ENCODE measurements around the gene MAD1L1. TPM values are rescaled to one million over a fixed set of nuclear protein-coding genes. Genes with fewer than 3 reads are reported as not detected.

The MAD1L1 gene
- total and polyA plus RNA-seq, 3 donors from 2014 or later, result 63.1 to 149 (median 94.6) TPM

DNA sequence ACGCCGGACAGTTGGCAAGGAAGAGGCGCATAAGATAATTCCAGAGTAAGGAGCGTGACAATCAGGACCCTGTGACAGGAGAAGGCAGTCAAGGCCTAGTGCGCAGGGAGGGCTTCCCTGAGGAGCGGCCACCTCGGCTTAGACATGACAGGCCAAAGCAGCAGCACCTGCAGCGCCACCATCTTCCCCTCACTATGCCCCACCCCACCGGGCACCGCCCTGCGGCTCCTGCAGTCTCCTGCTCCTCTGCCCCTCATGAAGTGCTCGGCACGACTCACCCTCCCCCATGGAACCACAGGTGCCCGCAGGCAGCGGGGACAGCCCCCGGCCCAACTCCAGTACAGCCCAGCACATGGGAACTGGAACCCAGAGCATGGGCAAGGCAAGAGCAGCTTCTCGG lies 11.8 kb downstream of the MAD1L1 start:
- TF ChIP-seq, protein P1, sequence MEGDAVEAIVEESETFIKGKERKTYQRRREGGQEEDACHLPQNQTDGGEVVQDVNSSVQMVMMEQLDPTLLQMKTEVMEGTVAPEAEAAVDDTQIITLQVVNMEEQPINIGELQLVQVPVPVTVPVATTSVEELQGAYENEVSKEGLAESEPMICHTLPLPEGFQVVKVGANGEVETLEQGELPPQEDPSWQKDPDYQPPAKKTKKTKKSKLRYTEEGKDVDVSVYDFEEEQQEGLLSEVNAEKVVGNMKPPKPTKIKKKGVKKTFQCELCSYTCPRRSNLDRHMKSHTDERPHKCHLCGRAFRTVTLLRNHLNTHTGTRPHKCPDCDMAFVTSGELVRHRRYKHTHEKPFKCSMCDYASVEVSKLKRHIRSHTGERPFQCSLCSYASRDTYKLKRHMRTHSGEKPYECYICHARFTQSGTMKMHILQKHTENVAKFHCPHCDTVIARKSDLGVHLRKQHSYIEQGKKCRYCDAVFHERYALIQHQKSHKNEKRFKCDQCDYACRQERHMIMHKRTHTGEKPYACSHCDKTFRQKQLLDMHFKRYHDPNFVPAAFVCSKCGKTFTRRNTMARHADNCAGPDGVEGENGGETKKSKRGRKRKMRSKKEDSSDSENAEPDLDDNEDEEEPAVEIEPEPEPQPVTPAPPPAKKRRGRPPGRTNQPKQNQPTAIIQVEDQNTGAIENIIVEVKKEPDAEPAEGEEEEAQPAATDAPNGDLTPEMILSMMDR (IDR thresholded peaks at IDR 0.05), result no peak
- TF ChIP-seq POLR2A (IDR thresholded peaks at IDR 0.05), result no peak
- no peaks in the 10 kb centered on the region for H3K9me3 ChIP-seq
- no peaks in the 10 kb centered on the region for H3K36me3 ChIP-seq (ENCODE audit: low read depth, missing control alignments)
- H3K27ac ChIP-seq, result no peak overlapping the region
- intact Hi-C loops (cut with DNase I; ENCODE audit: low total_unique reads), result no loop called here
- H3K4me1 ChIP-seq, result no peaks in the 10 kb centered on the region
- WGBS, 2 donors, result 94 to 96% methylated on average over 16 to 17 of the region's 17 CpGs
- H3K27me3 ChIP-seq, result no peaks in the 10 kb centered on the region
- DNase-seq, result no peak
- H3K4me3 ChIP-seq, result no peak overlapping the region

DNA sequence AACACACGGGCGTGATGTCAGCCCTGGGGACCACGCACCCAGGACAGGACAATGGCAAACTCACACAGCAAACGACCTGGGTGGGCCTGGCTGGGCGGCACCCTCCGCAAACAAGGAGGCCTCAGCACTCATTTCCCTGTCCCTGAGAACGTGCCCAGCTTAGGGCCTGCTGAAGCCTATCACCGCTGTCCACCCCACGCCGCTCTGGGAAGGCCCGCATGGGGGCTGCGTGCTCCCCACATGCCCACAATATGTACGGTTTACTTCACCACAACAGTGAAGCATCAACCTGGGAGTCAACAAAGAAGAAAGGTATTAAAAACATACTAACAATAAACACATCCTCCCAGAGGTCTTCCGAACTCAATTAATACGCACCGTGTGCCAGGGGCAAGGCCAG lies 12.2 kb downstream of the MAD1L1 start:
- no peaks in the 10 kb centered on the region for H3K36me3 ChIP-seq (ENCODE audit: low read depth, missing control alignments)
- 92 to 94% methylated on average over 14 to 16 of the region's 16 CpGs for WGBS, 2 donors

DNA sequence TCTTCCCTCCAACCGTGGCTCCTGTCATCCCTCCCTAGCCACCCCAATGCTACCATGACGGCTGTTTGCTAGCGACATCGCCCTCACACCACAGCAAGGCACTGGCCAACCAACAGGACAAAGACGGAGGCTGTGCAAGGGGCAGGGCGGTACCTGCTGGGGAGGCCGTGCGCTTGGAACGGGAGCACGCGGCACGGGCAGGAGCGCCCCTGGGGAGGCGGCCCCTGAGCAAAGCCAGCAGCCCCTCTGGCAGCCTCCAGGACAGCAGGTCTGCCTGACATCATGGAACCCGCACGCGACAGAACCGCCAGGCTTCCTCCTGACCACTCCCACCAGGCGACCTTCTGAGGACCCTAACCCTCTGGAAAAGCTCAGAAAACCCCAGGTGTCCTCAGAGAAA lies 12.7 kb downstream of the MAD1L1 start:
- no peak overlapping the region for H3K27ac ChIP-seq
- no peak overlapping the region for H3K4me3 ChIP-seq
- H3K9me3 ChIP-seq, result no peaks in the 10 kb centered on the region
- TF ChIP-seq, protein P1 (IDR thresholded peaks at IDR 0.05), result no peak
- no peak for TF ChIP-seq POLR2A (IDR thresholded peaks at IDR 0.05)
- H3K36me3 ChIP-seq (ENCODE audit: low read depth, missing control alignments), result no peaks in the 10 kb centered on the region
- intact Hi-C loops (cut with DNase I; ENCODE audit: low total_unique reads), result no loop called here
- no peaks in the 10 kb centered on the region for H3K4me1 ChIP-seq
- 93 to 95% methylated on average over 12 to 19 of the region's 19 CpGs for WGBS, 2 donors
- H3K27me3 ChIP-seq, result no peaks in the 10 kb centered on the region
- no peak for DNase-seq

More for the DNA sequence above, 12.2 kb downstream of the MAD1L1 start:
- TF ChIP-seq POLR2A (IDR thresholded peaks at IDR 0.05), result no peak
- intact Hi-C loops (cut with DNase I; ENCODE audit: low total_unique reads), result no loop called here
- no peaks in the 10 kb centered on the region for H3K27me3 ChIP-seq
- no peaks in the 10 kb centered on the region for H3K4me1 ChIP-seq
- H3K27ac ChIP-seq, result no peak overlapping the region
- no peak for DNase-seq
- H3K4me3 ChIP-seq, result no peak overlapping the region
- H3K9me3 ChIP-seq, result no peaks in the 10 kb centered on the region

DNA sequence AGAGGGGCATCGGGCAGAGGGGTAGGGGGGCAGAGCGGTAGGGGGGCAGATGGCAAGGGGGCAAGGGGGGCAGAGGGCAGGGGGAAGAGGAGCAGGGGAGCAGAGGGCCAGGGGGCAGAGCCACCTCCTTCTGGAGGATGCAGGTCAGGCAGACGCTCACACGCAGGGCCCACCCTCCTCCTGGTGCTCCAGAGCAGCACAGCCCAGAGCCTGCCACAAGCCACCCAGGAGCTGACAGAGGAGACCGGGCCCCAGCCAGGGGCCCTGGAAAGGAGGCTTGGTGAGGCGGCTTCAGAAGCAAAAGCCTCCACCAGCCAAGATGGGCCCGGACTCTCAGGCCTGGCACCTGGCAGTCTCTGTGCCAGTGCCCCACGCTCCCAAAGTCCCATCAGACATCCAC lies 13.1 kb downstream of the MAD1L1 start:
- 88 to 92% methylated on average over 8 of the region's 8 CpGs for WGBS, 2 donors
- Histone ChIP-seq H3K9me3 (no peaks in the 10 kb centered on the region), H3K4me1 (no peaks in the 10 kb centered on the region), H3K4me3 (no peak overlapping the region), H3K36me3 (ENCODE audit: low read depth, missing control alignments) (no peaks in the 10 kb centered on the region), H3K27me3 (no peaks in the 10 kb centered on the region), H3K27ac (no peak overlapping the region)
- intact Hi-C loops (cut with DNase I; ENCODE audit: low total_unique reads), result loop anchor here (10.0 kb wide), 1 partner anchor 645 kb away; the partner anchor contains the start of gene PSMG3
- TF ChIP-seq, protein P1 (IDR thresholded peaks at IDR 0.05), result no peak
- TF ChIP-seq POLR2A (IDR thresholded peaks at IDR 0.05), result no peak
- no peak for DNase-seq

DNA sequence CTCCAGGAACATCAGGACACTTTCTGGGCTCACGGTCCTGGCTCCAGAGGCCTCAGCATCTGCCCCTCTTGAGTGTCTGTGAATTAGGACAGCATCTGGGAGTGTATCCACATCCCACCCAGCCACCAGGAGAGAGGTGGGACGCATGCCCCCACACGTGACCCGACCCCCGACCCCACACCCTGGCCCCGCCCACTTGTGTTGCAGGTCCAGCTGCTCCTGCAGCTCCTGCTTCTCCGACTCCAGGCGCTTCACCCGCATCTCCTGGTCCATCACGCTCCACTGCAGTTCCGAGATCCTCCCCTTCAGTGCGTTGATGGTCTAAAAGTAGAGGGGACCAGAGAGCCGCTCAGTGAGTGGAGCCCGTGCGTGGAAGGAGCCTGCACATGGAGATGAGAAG lies 13.6 kb downstream of the MAD1L1 start:
- intact Hi-C loops (cut with DNase I; ENCODE audit: low total_unique reads), result loop anchor here (10.0 kb wide), 1 partner anchor 644 kb away; the partner anchor contains the start of gene PSMG3
- no peak overlapping the region for H3K4me3 ChIP-seq
- H3K27ac ChIP-seq, result no peak overlapping the region
- H3K27me3 ChIP-seq, result no peaks in the 10 kb centered on the region
- no peak for DNase-seq
- WGBS, 2 donors, result 90% methylated on average over 11 to 15 of the region's 15 CpGs
- TF ChIP-seq POLR2A (IDR thresholded peaks at IDR 0.05), result no peak
- TF ChIP-seq, protein P1 (IDR thresholded peaks at IDR 0.05), result no peak
- no peaks in the 10 kb centered on the region for H3K4me1 ChIP-seq
- H3K9me3 ChIP-seq, result no peaks in the 10 kb centered on the region
- H3K36me3 ChIP-seq (ENCODE audit: low read depth, missing control alignments), result no peaks in the 10 kb centered on the region
